ENCODE measurements around the gene CADM3.

CADM3 gene

GRCh38 chr1:159207774-159208173 is 36.4 kb downstream of the CADM3 start:
- DNase-seq = no peak

GRCh38 chr1:159208175-159208825 is 36.9 kb downstream of the CADM3 start:
- no peak for DNase-seq

- DNase-seq = no peak
These were observed 37.6 kb downstream of the CADM3 start for GRCh38 chr1:159209061-159209460.

GRCh38 chr1:159211331-159212136 is 40.1 kb downstream of the CADM3 start:
- no peak for DNase-seq

GRCh38 chr1:159212596-159212995 is 41.2 kb downstream of the CADM3 start:
- DNase-seq = no peak

- DNase-seq = no peak
These were observed 42.8 kb downstream of the CADM3 start for GRCh38 chr1:159214149-159214760.

GRCh38 chr1:159218649-159219636 is 47.5 kb downstream of the CADM3 start:
- DNase-seq = no peak

GRCh38 chr1:159222075-159222865 is 50.9 kb downstream of the CADM3 start:
- no peak for DNase-seq

GRCh38 chr1:159223004-159223403 is 51.6 kb downstream of the CADM3 start:
- DNase-seq = no peak

- no peak for DNase-seq
These were observed 57.1 kb downstream of the CADM3 start for GRCh38 chr1:159228554-159228953.

GRCh38 chr1:159229260-159229885 is 58.0 kb downstream of the CADM3 start:
- DNase-seq = no peak

GRCh38 chr1:159229896-159230295 is 58.5 kb downstream of the CADM3 start:
- DNase-seq = no peak

GRCh38 chr1:159239551-159240220 is 68.3 kb downstream of the CADM3 start:
- no peak for DNase-seq

- DNase-seq = no peak
These were observed 75.9 kb downstream of the CADM3 start for GRCh38 chr1:159247266-159247665.

GRCh38 chr1:159248311-159248710 is 76.9 kb downstream of the CADM3 start:
- DNase-seq = no peak

GRCh38 chr1:159250638-159251216 is 79.3 kb downstream of the CADM3 start:
- no peak for DNase-seq
